ENCODE results near the gene TMEM186.

Gene TMEM186

GRCh38 chr16:8797364-8798173, at the start of gene TMEM186, which contains the start of gene PMM2:
Gene TMEM186 (minus strand): TSS chr16:8797639. CDS start chr16:8797614, 25 bp downstream.
Gene PMM2 (plus strand): TSS chr16:8797839. CDS start chr16:8797883, 44 bp downstream.
- peak within 1 kb of the TSS; percentile 73; the same call in 1 of the 2 replicates for H2AFZ ChIP-seq (ENCODE audit: low read length)
- H3F3A ChIP-seq (ENCODE audit: low read depth) = no peaks in the 10 kb centered on the region
- H3K4me1 ChIP-seq (ENCODE audit: insufficient read depth, low read length, poor library complexity, severe bottlenecking) = peaks cover 6% of the 10 kb centered on the region
- H3K4me3 ChIP-seq (ENCODE audit: low read length, poor library complexity, severe bottlenecking) = peak within 1 kb of the TSS; percentile 85
- H3K9me3 ChIP-seq (ENCODE audit: insufficient read depth, low read depth, low read length) = no peaks in the 10 kb centered on the region
- H3K27me3 ChIP-seq (ENCODE audit: insufficient read depth, low read length, poor library complexity, severe bottlenecking) = no peaks in the 10 kb centered on the region
- H4K20me1 ChIP-seq (ENCODE audit: insufficient read depth, low read length, poor library complexity, severe bottlenecking) = no peaks in the 10 kb centered on the region
- peaks cover 51% of the 10 kb centered on the region for H3K79me2 ChIP-seq (ENCODE audit: insufficient read depth, low read length)
- TF ChIP-seq EZH2phosphoT487 (IDR thresholded peaks at IDR 0.05; ENCODE audit: borderline replicate concordance) (no peak), CTCF (conservative IDR thresholded peaks at IDR 0.05; ENCODE audit: low read length) (no peak)
- no peaks in the 10 kb centered on the region for H3K36me3 ChIP-seq (ENCODE audit: insufficient read depth, low read length)
- peak within 1 kb of the TSS; percentile 92 for H3K4me2 ChIP-seq (ENCODE audit: low read depth, low read length, poor library complexity, severe bottlenecking)
- peak within 1 kb of the TSS; percentile 86 for H3K9ac ChIP-seq (ENCODE audit: low read depth, low read length, poor library complexity, severe bottlenecking)
- no peaks in the 10 kb centered on the region for H3K9me2 ChIP-seq (replicated peaks; ENCODE audit: low read depth, low read length)

GRCh38 chr16:8847145-8847544, 49.7 kb upstream of the TMEM186 start:
- no peak overlapping the region for H3K4me3 ChIP-seq (ENCODE audit: low read length, poor library complexity, severe bottlenecking)
- H3K9me3 ChIP-seq (ENCODE audit: insufficient read depth, low read depth, low read length) = no peaks in the 10 kb centered on the region
- no peaks in the 10 kb centered on the region for H3F3A ChIP-seq (ENCODE audit: low read depth)
- no peaks in the 10 kb centered on the region for H3K9me2 ChIP-seq (replicated peaks; ENCODE audit: low read depth, low read length)
- no peak overlapping the region for H3K9ac ChIP-seq (ENCODE audit: low read depth, low read length, poor library complexity, severe bottlenecking)
- H3K27me3 ChIP-seq (ENCODE audit: insufficient read depth, low read length, poor library complexity, severe bottlenecking) = no peaks in the 10 kb centered on the region
- H4K20me1 ChIP-seq (ENCODE audit: insufficient read depth, low read length, poor library complexity, severe bottlenecking) = no peaks in the 10 kb centered on the region
- H2AFZ ChIP-seq (ENCODE audit: low read length) = no peak overlapping the region
- no peak overlapping the region for H3K4me2 ChIP-seq (ENCODE audit: low read depth, low read length, poor library complexity, severe bottlenecking)
- no peak for TF ChIP-seq CTCF (conservative IDR thresholded peaks at IDR 0.05; ENCODE audit: low read length)
- no peak for TF ChIP-seq EZH2phosphoT487 (IDR thresholded peaks at IDR 0.05; ENCODE audit: borderline replicate concordance)
- no peaks in the 10 kb centered on the region for H3K4me1 ChIP-seq (ENCODE audit: insufficient read depth, low read length, poor library complexity, severe bottlenecking)
- no peaks in the 10 kb centered on the region for H3K79me2 ChIP-seq (ENCODE audit: insufficient read depth, low read length)
- H3K36me3 ChIP-seq (ENCODE audit: insufficient read depth, low read length) = peaks cover 22% of the 10 kb centered on the region; the same call in 1 of the 2 replicates

GRCh38 chr16:8846401-8846932, 49.0 kb upstream of the TMEM186 start:
- Histone ChIP-seq H3F3A (ENCODE audit: low read depth) (no peaks in the 10 kb centered on the region), H4K20me1 (ENCODE audit: insufficient read depth, low read length, poor library complexity, severe bottlenecking) (no peaks in the 10 kb centered on the region), H3K79me2 (ENCODE audit: insufficient read depth, low read length) (no peaks in the 10 kb centered on the region), H2AFZ (ENCODE audit: low read length) (no peak overlapping the region), H3K4me2 (ENCODE audit: low read depth, low read length, poor library complexity, severe bottlenecking) (no peak overlapping the region), H3K9ac (ENCODE audit: low read depth, low read length, poor library complexity, severe bottlenecking) (no peak overlapping the region), H3K4me1 (ENCODE audit: insufficient read depth, low read length, poor library complexity, severe bottlenecking) (no peaks in the 10 kb centered on the region), H3K4me3 (ENCODE audit: low read length, poor library complexity, severe bottlenecking) (no peak overlapping the region), H3K27me3 (ENCODE audit: insufficient read depth, low read length, poor library complexity, severe bottlenecking) (no peaks in the 10 kb centered on the region), H3K36me3 (ENCODE audit: insufficient read depth, low read length) (peaks cover 20% of the 10 kb centered on the region; the same call in 1 of the 2 replicates), H3K9me2 (replicated peaks; ENCODE audit: low read depth, low read length) (no peaks in the 10 kb centered on the region), H3K9me3 (ENCODE audit: insufficient read depth, low read depth, low read length) (no peaks in the 10 kb centered on the region)
- TF ChIP-seq CTCF (conservative IDR thresholded peaks at IDR 0.05; ENCODE audit: low read length) (no peak), EZH2phosphoT487 (IDR thresholded peaks at IDR 0.05; ENCODE audit: borderline replicate concordance) (no peak)

Data from Loucy (cell line).